Activated naive CD8-positive, alpha-beta T cell (primary cell): Measurements from ENCODE around the gene TMEM94.

Experiments
- H3K27ac Mint-ChIP-seq: one replicate; pipeline ENCODE4 v1.8.0; 2021; ENCODE audit warnings: mixed read lengths
- H3K27me3 Mint-ChIP-seq: one replicate; pipeline ENCODE4 v1.8.0; 2021; ENCODE audit warnings: mixed read lengths
- H3K36me3 Mint-ChIP-seq: one replicate; pipeline ENCODE4 v1.8.0; 2021; ENCODE audit warnings: mixed read lengths
- H3K4me1 Mint-ChIP-seq: one replicate; pipeline ENCODE4 v1.8.0; 2021; ENCODE audit warnings: low read depth, mixed read lengths
- H3K4me3 Mint-ChIP-seq: one replicate; pipeline ENCODE4 v1.8.0; 2021; ENCODE audit warnings: mild to moderate bottlenecking, mixed read lengths
- H3K9me3 Mint-ChIP-seq: one replicate; pipeline ENCODE4 v1.8.0; 2021; ENCODE audit warnings: low read depth, mixed read lengths

TMEM94 gene

GRCh38 chr17:75525806-75526554, 69.5 kb downstream of the TMEM94 start:
- H3K4me1 Mint-ChIP-seq: peaks cover 9% of the 10 kb centered on the region
- H3K36me3 Mint-ChIP-seq: peaks cover 2% of the 10 kb centered on the region
- no peaks in the 10 kb centered on the region for H3K9me3 Mint-ChIP-seq
- no peak overlapping the region for H3K27ac Mint-ChIP-seq
- H3K27me3 Mint-ChIP-seq: no peaks in the 10 kb centered on the region
- H3K4me3 Mint-ChIP-seq: peak overlapping the region; percentile 80

GRCh38 chr17:75526555-75527270, 70.3 kb downstream of the TMEM94 start:
- H3K36me3 Mint-ChIP-seq: peaks cover 2% of the 10 kb centered on the region
- H3K4me1 Mint-ChIP-seq: peaks cover 9% of the 10 kb centered on the region
- H3K27ac Mint-ChIP-seq: no peak overlapping the region
- H3K9me3 Mint-ChIP-seq: no peaks in the 10 kb centered on the region
- H3K27me3 Mint-ChIP-seq: no peaks in the 10 kb centered on the region
- H3K4me3 Mint-ChIP-seq: peak overlapping the region; percentile 80

GRCh38 chr17:75530837-75531720, 74.6 kb downstream of the TMEM94 start:
- H3K4me1 Mint-ChIP-seq: peaks cover 26% of the 10 kb centered on the region
- H3K27ac Mint-ChIP-seq: no peak overlapping the region
- H3K27me3 Mint-ChIP-seq: no peaks in the 10 kb centered on the region
- H3K36me3 Mint-ChIP-seq: no peaks in the 10 kb centered on the region
- no peaks in the 10 kb centered on the region for H3K9me3 Mint-ChIP-seq
- no peak overlapping the region for H3K4me3 Mint-ChIP-seq

- Mint-ChIP-seq H3K27ac (no peak overlapping the region), H3K4me3 (no peak overlapping the region), H3K36me3 (no peaks in the 10 kb centered on the region), H3K9me3 (no peaks in the 10 kb centered on the region), H3K27me3 (no peaks in the 10 kb centered on the region), H3K4me1 (peaks cover 23% of the 10 kb centered on the region)
Observed at GRCh38 chr17:75531721-75532072, 75.3 kb downstream of the TMEM94 start.

- H3K4me3 Mint-ChIP-seq: peak overlapping the region; percentile 54
- peak overlapping the region; percentile 90 for H3K27ac Mint-ChIP-seq
Observed at GRCh38 chr17:75535119-75535537, 78.7 kb downstream of the TMEM94 start.

GRCh38 chr17:75535871-75536270, 79.4 kb downstream of the TMEM94 start:
- Mint-ChIP-seq H3K27ac (no peak overlapping the region), H3K4me1 (peaks cover 22% of the 10 kb centered on the region), H3K36me3 (no peaks in the 10 kb centered on the region), H3K27me3 (no peaks in the 10 kb centered on the region), H3K4me3 (no peak overlapping the region), H3K9me3 (no peaks in the 10 kb centered on the region)

More at GRCh38 chr17:75535119-75535537, 78.7 kb downstream of the TMEM94 start:
- no peaks in the 10 kb centered on the region for H3K36me3 Mint-ChIP-seq
- H3K9me3 Mint-ChIP-seq: no peaks in the 10 kb centered on the region
- peaks cover 22% of the 10 kb centered on the region for H3K4me1 Mint-ChIP-seq
- no peaks in the 10 kb centered on the region for H3K27me3 Mint-ChIP-seq

GRCh38 chr17:75536366-75536765, 79.9 kb downstream of the TMEM94 start:
- Mint-ChIP-seq H3K9me3 (no peaks in the 10 kb centered on the region), H3K4me3 (no peak overlapping the region), H3K4me1 (peaks cover 22% of the 10 kb centered on the region), H3K27me3 (no peaks in the 10 kb centered on the region), H3K36me3 (no peaks in the 10 kb centered on the region), H3K27ac (no peak overlapping the region)

GRCh38 chr17:75539967-75540729, 83.7 kb downstream of the TMEM94 start:
- no peak overlapping the region for H3K27ac Mint-ChIP-seq

GRCh38 chr17:75540923-75541503, 84.6 kb downstream of the TMEM94 start:
- no peaks in the 10 kb centered on the region for H3K36me3 Mint-ChIP-seq
- no peak overlapping the region for H3K27ac Mint-ChIP-seq
- H3K4me3 Mint-ChIP-seq: no peak overlapping the region
- H3K9me3 Mint-ChIP-seq: no peaks in the 10 kb centered on the region
- H3K4me1 Mint-ChIP-seq: peaks cover 3% of the 10 kb centered on the region
- H3K27me3 Mint-ChIP-seq: no peaks in the 10 kb centered on the region

More at GRCh38 chr17:75539967-75540729, 83.7 kb downstream of the TMEM94 start:
- no peaks in the 10 kb centered on the region for H3K27me3 Mint-ChIP-seq
- H3K4me3 Mint-ChIP-seq: no peak overlapping the region
- H3K4me1 Mint-ChIP-seq: peaks cover 9% of the 10 kb centered on the region
- no peaks in the 10 kb centered on the region for H3K9me3 Mint-ChIP-seq
- no peaks in the 10 kb centered on the region for H3K36me3 Mint-ChIP-seq

GRCh38 chr17:75542229-75542628, 85.8 kb downstream of the TMEM94 start:
- Mint-ChIP-seq H3K9me3 (no peaks in the 10 kb centered on the region), H3K4me1 (no peaks in the 10 kb centered on the region), H3K27me3 (no peaks in the 10 kb centered on the region), H3K4me3 (no peak overlapping the region), H3K36me3 (no peaks in the 10 kb centered on the region), H3K27ac (no peak overlapping the region)

GRCh38 chr17:75542728-75543336, 86.4 kb downstream of the TMEM94 start:
- H3K9me3 Mint-ChIP-seq: no peaks in the 10 kb centered on the region
- H3K27ac Mint-ChIP-seq: no peak overlapping the region
- no peaks in the 10 kb centered on the region for H3K4me1 Mint-ChIP-seq
- no peak overlapping the region for H3K4me3 Mint-ChIP-seq
- no peaks in the 10 kb centered on the region for H3K27me3 Mint-ChIP-seq
- H3K36me3 Mint-ChIP-seq: no peaks in the 10 kb centered on the region

GRCh38 chr17:75544250-75544649, 87.8 kb downstream of the TMEM94 start:
- Mint-ChIP-seq H3K27ac (no peak overlapping the region), H3K27me3 (no peaks in the 10 kb centered on the region), H3K9me3 (no peaks in the 10 kb centered on the region)

GRCh38 chr17:75546181-75546580, 89.7 kb downstream of the TMEM94 start:
- no peaks in the 10 kb centered on the region for H3K9me3 Mint-ChIP-seq
- H3K27me3 Mint-ChIP-seq: no peaks in the 10 kb centered on the region
- H3K27ac Mint-ChIP-seq: no peak overlapping the region
- no peak overlapping the region for H3K4me3 Mint-ChIP-seq
- no peaks in the 10 kb centered on the region for H3K36me3 Mint-ChIP-seq
- H3K4me1 Mint-ChIP-seq: no peaks in the 10 kb centered on the region

More at GRCh38 chr17:75544250-75544649, 87.8 kb downstream of the TMEM94 start:
- no peak overlapping the region for H3K4me3 Mint-ChIP-seq
- no peaks in the 10 kb centered on the region for H3K4me1 Mint-ChIP-seq
- no peaks in the 10 kb centered on the region for H3K36me3 Mint-ChIP-seq

GRCh38 chr17:75547091-75547490, 90.7 kb downstream of the TMEM94 start:
- H3K27ac Mint-ChIP-seq: no peak overlapping the region
- H3K9me3 Mint-ChIP-seq: no peaks in the 10 kb centered on the region
- no peaks in the 10 kb centered on the region for H3K4me1 Mint-ChIP-seq

More at GRCh38 chr17:75547091-75547490, 90.7 kb downstream of the TMEM94 start:
- no peaks in the 10 kb centered on the region for H3K36me3 Mint-ChIP-seq
- no peaks in the 10 kb centered on the region for H3K27me3 Mint-ChIP-seq
- no peak overlapping the region for H3K4me3 Mint-ChIP-seq
